Stimulated activated CD4-positive, alpha-beta T cell treated with anti-CD3 and anti-CD28 coated beads, Interleukin-1b, Interleukin-23, amount 100 ng/mL, for 4 hours (primary cell): ENCODE data around the gene PDE6A.

Experiments
- DNase-seq, 2 donors: peaks; one replicate each; pipeline ENCODE4 v3.0.0-alpha.2; 2020; ENCODE audit warnings: low read depth in 2 of 2

The PDE6A gene

GRCh38 chr5:149944666-149945065 is at the start of gene PDE6A:
Gene PDE6A, minus strand, starts transcription at chr5:149944793. Its CDS starts 120 bp downstream, at chr5:149944673.
- no peak for DNase-seq

GRCh38 chr5:149993471-149993870 is 48.9 kb upstream of the PDE6A start:
- no peak for DNase-seq

DNA sequence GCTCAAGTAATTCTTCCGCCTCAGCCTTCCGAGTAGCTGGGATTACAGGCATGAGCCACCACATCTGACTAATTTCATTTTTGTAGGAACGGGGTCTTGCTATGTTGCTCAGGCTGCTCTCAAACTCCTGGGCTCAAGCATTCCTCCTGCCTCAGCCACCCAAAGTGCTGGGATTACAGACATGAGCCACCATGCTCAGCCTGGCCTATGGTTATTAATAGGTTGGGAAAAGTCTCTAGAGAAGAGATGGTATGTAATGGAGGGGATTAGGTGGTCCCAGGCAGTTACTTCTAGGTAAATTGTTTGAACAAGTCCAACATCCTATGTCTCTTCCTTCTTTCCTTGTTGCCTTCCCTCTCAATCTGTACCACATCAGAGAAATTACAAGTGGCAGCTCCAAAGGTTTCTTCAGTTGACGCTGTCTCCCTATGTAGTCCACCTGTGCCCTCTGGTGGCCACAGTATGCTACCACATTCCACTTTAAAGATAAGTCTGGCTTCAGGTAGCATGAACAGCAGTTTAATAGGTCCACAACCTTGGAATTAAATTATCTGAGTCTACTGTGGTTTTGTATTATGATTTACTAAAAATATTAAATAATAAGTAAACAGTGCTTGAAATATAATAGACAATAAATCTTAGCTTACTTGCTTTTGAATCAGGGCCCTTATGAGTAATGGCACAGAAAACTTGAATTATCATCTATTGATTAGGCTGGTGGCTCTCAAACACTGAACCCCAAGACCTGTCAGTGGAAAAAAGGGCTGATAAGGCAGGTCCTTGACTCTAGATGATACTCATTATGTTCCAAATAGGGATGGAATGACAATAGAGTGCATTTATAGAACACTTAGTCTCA is 46.2 kb upstream of the PDE6A start:
- DNase-seq, result peak; percentile 50 to 58

GRCh38 chr5:149988126-149988525 is 43.5 kb upstream of the PDE6A start:
- no peak for DNase-seq

GRCh38 chr5:149982505-149982904 is 37.9 kb upstream of the PDE6A start:
- DNase-seq, result no peak

GRCh38 chr5:149981206-149981605 is 36.6 kb upstream of the PDE6A start:
- no peak for DNase-seq

- DNase-seq, result no peak
Observed at GRCh38 chr5:149979896-149980295, 35.3 kb upstream of the PDE6A start.

DNA sequence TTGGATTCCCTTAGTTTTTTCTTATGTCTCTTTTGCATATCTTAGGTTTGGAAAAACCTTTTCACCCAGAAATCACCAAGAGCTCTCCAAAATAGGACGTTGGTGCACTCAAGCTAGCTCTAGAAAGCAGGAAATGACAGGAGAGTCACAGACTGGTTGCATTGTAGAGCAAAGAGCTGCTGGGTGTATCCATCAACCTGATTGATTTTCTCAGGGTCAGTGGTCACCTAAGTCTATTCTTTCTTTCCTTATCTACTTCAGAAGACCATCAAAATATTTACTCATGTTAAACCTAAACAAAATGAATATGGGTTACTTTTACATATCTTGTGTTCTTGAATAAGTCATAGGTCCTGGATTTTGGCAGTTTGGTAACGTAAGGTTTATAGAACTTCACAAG is 30.8 kb upstream of the PDE6A start:
- no peak for DNase-seq

DNA sequence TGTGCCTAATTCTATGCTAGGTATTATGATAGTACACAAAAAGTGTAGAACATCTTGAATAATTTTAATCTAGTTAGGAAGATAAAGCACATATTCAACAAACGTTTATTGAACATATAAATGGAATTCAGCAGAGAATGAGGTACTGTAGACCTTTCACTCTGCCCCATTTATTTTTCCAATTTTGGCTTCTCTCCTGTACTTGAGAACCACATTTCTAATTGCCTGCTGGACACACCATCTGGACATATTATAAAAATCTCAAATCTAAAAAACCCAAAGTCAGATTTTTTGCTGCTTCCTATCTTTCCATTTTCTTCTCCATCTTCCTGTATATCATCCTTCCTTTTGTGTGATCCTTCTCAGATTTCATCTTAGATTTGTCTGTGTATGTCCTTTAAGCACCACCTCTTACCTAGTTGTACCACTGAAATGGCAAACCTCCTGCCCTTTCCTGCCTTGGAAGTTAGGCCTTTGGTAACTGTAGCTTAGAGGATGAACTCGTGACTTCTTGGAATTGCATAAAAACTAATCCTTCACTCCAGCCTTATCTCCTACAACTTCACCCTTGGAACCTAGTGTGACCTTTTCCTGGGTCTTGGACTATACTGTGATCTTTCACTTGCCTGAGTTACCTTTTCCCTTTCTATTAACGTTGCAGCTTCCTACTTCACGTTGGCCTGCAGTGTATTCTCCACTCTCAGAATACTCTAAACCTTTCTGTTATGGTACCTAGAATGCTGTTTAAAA is 24.8 kb upstream of the PDE6A start:
- DNase-seq, result no peak

DNA sequence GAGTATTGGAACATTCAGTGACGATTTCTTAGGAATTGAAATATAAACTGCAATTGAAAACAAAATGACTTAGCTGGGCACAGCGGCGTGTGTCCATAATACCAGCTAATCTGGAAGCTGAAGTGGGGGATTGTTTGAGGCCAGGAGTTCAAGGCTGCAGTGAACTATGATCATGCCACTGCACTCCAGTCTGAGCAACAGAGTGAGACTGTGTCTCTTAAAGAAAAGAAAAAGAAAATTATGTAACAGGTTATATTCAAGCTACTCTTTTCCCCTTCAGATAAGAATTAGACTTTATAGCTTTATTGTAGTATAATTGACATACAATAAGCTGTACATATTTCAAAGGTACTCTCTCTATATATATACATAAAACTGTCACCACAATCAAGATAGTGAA is 22.4 kb upstream of the PDE6A start:
- DNase-seq, result no peak

GRCh38 chr5:149963729-149964128 is 19.1 kb upstream of the PDE6A start:
- no peak for DNase-seq

DNA sequence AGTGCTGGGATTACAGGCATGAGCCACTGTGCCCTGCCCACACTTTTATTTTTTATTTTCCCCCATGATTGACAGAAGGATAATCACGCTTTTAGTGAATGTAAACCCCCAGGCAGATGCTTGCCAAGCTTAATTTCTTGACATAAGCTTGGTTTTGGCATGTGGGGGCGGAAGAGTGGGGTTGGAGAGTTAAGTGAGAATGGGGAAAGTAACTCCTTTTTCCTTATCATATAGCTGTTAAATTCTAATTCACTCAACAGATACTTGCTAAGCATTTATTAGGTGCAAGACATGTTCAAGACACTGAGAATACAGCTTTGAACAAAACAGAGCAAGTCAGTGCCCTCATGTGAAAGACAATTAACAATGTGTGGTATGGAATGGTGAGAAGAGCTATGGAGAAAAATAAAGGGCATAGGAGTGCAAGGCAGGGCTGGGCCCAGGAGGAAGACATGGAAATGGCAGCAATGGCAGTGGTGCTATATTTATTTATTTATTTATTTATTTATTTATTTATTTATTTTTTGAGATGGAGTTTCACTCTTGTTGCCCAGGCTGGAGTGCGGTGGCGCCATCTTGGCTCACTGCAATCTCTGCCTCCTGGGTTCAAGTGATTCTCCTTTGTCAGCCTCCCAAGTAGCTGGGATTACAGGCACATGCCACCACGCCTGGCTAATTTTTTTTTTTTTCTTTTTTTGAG is 18.2 kb upstream of the PDE6A start:
- DNase-seq, result no peak

- no peak for DNase-seq
Observed at GRCh38 chr5:149961957-149962409, 17.4 kb upstream of the PDE6A start.

- DNase-seq, result no peak
Observed at GRCh38 chr5:149961186-149961685, 16.6 kb upstream of the PDE6A start.

DNA sequence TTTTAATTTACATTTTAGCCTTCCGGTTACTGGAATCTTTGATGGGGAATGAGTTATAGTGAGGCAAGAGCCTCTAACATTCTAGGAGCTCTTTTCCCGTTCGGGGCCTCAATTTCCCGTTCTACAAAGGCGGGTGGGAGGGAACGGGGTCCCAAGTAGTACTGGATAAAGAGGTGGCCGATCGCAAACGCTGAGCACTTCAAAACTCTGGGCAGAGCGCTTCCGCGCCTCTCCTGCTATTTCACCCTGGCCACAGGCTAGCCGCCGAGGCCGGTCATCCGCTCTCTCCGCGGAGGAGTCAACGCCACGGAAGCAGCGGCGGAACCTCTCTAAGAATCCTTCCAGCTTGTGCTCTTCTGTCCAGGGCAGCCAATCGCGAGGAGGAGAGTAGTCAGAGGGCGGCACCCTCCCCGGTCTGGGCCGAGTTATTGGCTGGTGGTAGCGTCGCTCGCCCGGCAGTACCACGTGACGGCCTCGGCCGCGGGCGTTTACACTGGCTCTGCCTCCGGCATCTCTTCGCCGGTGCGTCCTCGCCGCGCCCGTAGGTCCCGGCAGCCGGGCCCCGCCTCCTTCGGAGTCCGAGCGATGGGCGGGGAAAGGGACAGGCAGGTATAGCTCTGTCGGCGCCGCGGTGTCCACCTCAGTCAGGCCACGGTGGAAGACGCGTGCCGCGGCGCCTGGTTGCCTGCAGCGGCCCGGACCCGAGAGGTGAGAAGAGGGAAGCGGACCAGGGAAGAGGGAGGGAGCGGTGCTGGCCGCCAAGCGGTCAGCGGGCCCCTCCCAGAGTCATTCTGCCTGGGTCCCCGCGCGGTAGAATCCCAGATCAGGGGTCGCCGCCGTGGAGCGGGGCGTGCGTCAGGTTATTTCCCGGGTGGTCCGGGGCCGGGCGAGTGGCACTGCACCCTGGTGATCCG is 15.9 kb upstream of the PDE6A start, which contains the start of gene SLC26A2:
Gene SLC26A2, plus strand, starts transcription at position 487 of the 914 bp plus-strand sequence. CDS start 16,895 bp downstream, outside the sequence.
- peak; percentile 88 to 89 for DNase-seq

GRCh38 chr5:149959406-149960236 is 15.0 kb upstream of the PDE6A start:
- DNase-seq, result peak; percentile 25 to 46

DNA sequence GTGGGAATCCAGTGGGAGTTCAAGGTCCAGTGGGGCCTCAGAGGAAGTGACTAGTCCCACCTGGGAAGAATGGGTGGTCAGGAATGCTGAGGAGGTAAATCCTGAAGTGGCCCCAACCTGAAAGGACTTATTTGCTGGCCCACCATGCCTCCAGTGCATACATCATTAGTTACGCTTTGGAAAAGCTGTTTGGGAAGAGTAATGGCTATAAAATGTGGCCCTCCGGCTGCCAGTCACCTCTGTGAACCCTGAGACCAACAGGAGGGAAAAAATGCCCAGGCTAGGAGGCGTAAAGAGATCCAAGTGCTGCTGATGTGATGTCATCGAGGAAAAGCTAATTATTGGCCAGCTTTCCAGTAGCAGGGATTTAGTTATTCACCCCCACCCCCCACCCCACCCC is 13.3 kb upstream of the PDE6A start:
- no peak for DNase-seq

GRCh38 chr5:149956685-149957084 is 12.1 kb upstream of the PDE6A start:
- no peak for DNase-seq

DNA sequence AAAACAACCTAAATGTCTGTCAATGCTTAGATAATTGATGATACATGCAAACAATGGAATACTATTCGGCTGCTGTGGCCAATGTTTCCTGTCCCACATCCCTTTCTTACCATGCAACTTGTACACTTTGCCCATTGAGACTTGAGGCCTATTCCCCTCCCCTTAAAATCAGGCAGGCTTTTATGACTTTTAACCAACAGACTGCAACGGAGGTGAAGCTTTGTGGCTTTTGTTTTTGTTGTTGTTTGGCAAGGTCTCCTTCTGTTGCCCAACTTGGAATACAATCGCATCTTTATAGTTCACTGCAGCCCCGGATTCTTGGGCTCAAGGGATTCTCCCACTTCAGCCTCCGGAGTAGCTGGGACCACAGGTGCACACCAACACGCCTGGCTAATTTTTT is 10.2 kb upstream of the PDE6A start:
- no peak for DNase-seq
